GM19240 (cell line): ENCODE data around the gene AREL1.
"Not testable (repeated sequence)": the region's sequence is repeated elsewhere in the genome, so short reads cannot be mapped to it uniquely, and the experiment has no call there.

Experiments used
- DNase-seq: peaks from one replicate; pipeline ENCODE4 v3.0.0; 2011; ENCODE audit warnings: low spot score; ENCODE audit not compliant: insufficient read length

AREL1 gene

GRCh38 chr14:74712499-74713394 is at the start of gene AREL1, which contains the start of gene FCF1:
Gene AREL1 (minus strand): TSS chr14:74713080. CDS start chr14:74685615, 27,465 bp downstream.
Gene FCF1 (plus strand): TSS chr14:74713144. CDS start chr14:74713198, 54 bp downstream.
- DNase-seq = peak; percentile 95

GRCh38 chr14:74758505-74758904 is 45.6 kb upstream of the AREL1 start:
- DNase-seq = not testable (repeated sequence)

GRCh38 chr14:74756326-74756725 is 43.4 kb upstream of the AREL1 start:
- DNase-seq = no peak

GRCh38 chr14:74754899-74755298 is 42.0 kb upstream of the AREL1 start:
- DNase-seq = no peak

GRCh38 chr14:74754157-74754556 is 41.3 kb upstream of the AREL1 start:
- no peak for DNase-seq

- DNase-seq = no peak
Observed at GRCh38 chr14:74747237-74747636, 34.4 kb upstream of the AREL1 start.

GRCh38 chr14:74739293-74740030 is 26.6 kb upstream of the AREL1 start:
- DNase-seq = no peak

GRCh38 chr14:74737753-74738325 is 25.0 kb upstream of the AREL1 start:
- DNase-seq = no peak

GRCh38 chr14:74735125-74735524 is 22.2 kb upstream of the AREL1 start:
- DNase-seq = no peak

- DNase-seq = no peak
Observed at GRCh38 chr14:74733221-74733620, 20.3 kb upstream of the AREL1 start.

GRCh38 chr14:74732387-74732786 is 19.5 kb upstream of the AREL1 start:
- no peak for DNase-seq

- no peak for DNase-seq
Observed at GRCh38 chr14:74723134-74723533, 10.3 kb upstream of the AREL1 start.

GRCh38 chr14:74720526-74720925 is 7.6 kb upstream of the AREL1 start:
- no peak for DNase-seq

- DNase-seq = no peak
Observed at GRCh38 chr14:74713395-74713735, 485 bp upstream of the AREL1 start.

- DNase-seq = no peak
Observed at GRCh38 chr14:74711651-74712050, 1.2 kb downstream of the AREL1 start.

GRCh38 chr14:74710480-74710879 is 2.4 kb downstream of the AREL1 start:
- DNase-seq = no peak

- DNase-seq = no peak
Observed at GRCh38 chr14:74705613-74706500, 7.0 kb downstream of the AREL1 start.

GRCh38 chr14:74704656-74705055 is 8.2 kb downstream of the AREL1 start:
- no peak for DNase-seq

- DNase-seq = no peak
Observed at GRCh38 chr14:74703043-74703442, 9.8 kb downstream of the AREL1 start.

- no peak for DNase-seq
Observed at GRCh38 chr14:74702293-74702692, 10.6 kb downstream of the AREL1 start.

GRCh38 chr14:74698465-74698864 is 14.4 kb downstream of the AREL1 start:
- no peak for DNase-seq
